HuH-7.5 (cell line): Measurements from ENCODE around the gene TRAFD1.
A peak's percentile ranks its signal among the peaks of the same experiment; 100 is the strongest.
"Not testable (repeated sequence)": the region's sequence is repeated elsewhere in the genome, so short reads cannot be mapped to it uniquely, and the experiment has no call there.

ENCODE experiments used
- DNase-seq: peaks from one replicate; pipeline ENCODE4 v3.0.0; 2011; ENCODE audit warnings: low spot score

TRAFD1 gene

GRCh38 chr12:112158461-112159145 is 33.2 kb downstream of the TRAFD1 start:
- DNase-seq = not testable (repeated sequence)

GRCh38 chr12:112159146-112159541 is 33.8 kb downstream of the TRAFD1 start:
- DNase-seq = no peak

GRCh38 chr12:112160611-112161010 is 35.3 kb downstream of the TRAFD1 start:
- DNase-seq = no peak

GRCh38 chr12:112161711-112162110 is 36.4 kb downstream of the TRAFD1 start:
- DNase-seq = no peak

- no peak for DNase-seq
Observed at GRCh38 chr12:112162241-112162790, 37.0 kb downstream of the TRAFD1 start.

GRCh38 chr12:112163056-112163455 is 37.7 kb downstream of the TRAFD1 start:
- DNase-seq = no peak

GRCh38 chr12:112163471-112163991 is 38.2 kb downstream of the TRAFD1 start:
- DNase-seq = no peak

GRCh38 chr12:112164011-112164660 is 38.8 kb downstream of the TRAFD1 start:
- no peak for DNase-seq

GRCh38 chr12:112165624-112166023 is 40.3 kb downstream of the TRAFD1 start:
- DNase-seq = no peak

GRCh38 chr12:112166051-112167015 is 41.0 kb downstream of the TRAFD1 start:
- no peak for DNase-seq

GRCh38 chr12:112167031-112167461 is 41.7 kb downstream of the TRAFD1 start:
- DNase-seq = no peak

GRCh38 chr12:112167718-112168525 is 42.6 kb downstream of the TRAFD1 start:
- no peak for DNase-seq

- DNase-seq = no peak
Observed at GRCh38 chr12:112168561-112168971, 43.2 kb downstream of the TRAFD1 start.

GRCh38 chr12:112169161-112169872 is 44.0 kb downstream of the TRAFD1 start:
- DNase-seq = no peak

GRCh38 chr12:112169966-112170365 is 44.6 kb downstream of the TRAFD1 start:
- no peak for DNase-seq

- DNase-seq = peak; percentile 73
Observed at GRCh38 chr12:112170376-112170775, 45.0 kb downstream of the TRAFD1 start.

- DNase-seq = no peak
Observed at GRCh38 chr12:112170971-112171596, 45.7 kb downstream of the TRAFD1 start.

- no peak for DNase-seq
Observed at GRCh38 chr12:112172556-112173324, 47.4 kb downstream of the TRAFD1 start.
